Measurements from ENCODE around the gene PRIMA1. TPM values are rescaled to one million over a fixed set of nuclear protein-coding genes. Genes with fewer than 3 reads are reported as not detected.

PRIMA1 gene
- total and polyA plus RNA-seq, 10 of the 15 experiments (the other 5 are each of a cell fraction or from before 2014, with no cell fraction given) = not detected

- no peak overlapping the region for H3K4me2 ChIP-seq (ENCODE audit: control insufficient read depth, insufficient read depth)
- ChIA-PET SMC1A (ENCODE audit: uncharacterized antibody, unreplicated experiment) (no interaction called here), RAD21 (ENCODE audit: unreplicated experiment) (no interaction called here), POLR2A (no interaction called here), CTCF (no interaction called here)
- H3K4me3 ChIP-seq = no peak overlapping the region
- no peaks in the 10 kb centered on the region for H3K4me1 ChIP-seq (ENCODE audit: control insufficient read depth, insufficient read depth, low read length)
- H3K9ac ChIP-seq (ENCODE audit: control insufficient read depth, insufficient read depth, low read length) = no peak overlapping the region
- no peaks in the 10 kb centered on the region for H3K79me2 ChIP-seq (ENCODE audit: control insufficient read depth, insufficient read depth, low read length)
- in situ Hi-C loops (cut with MboI) = no loop called here
- 54% methylated on average over 4 of the region's 4 CpGs for WGBS (ENCODE audit: insufficient coverage, insufficient replicate concordance, low lambda C conversion rate, missing lambda C conversion rate)
- no peaks in the 10 kb centered on the region for H3K36me3 ChIP-seq (ENCODE audit: control insufficient read depth in 2 of 2, insufficient read depth in 2 of 2, low read length in 1 of 2)
- BruUV-seq (replicated peaks) = no TSS peak
- no peak overlapping the region for H3K27ac ChIP-seq (ENCODE audit: control insufficient read depth, insufficient read depth)
- DNase-seq (ENCODE audit: low read depth, low spot score) (no peak), ATAC-seq (no peak), FAIRE-seq (no peak)
- H4K20me1 ChIP-seq (ENCODE audit: control insufficient read depth, insufficient read depth) = no peaks in the 10 kb centered on the region
- intact Hi-C loops (cut with micrococcal nuclease; ENCODE audit: unreplicated experiment) = no loop called here
- H3K27me3 ChIP-seq (replicated peaks in 1 of 2; ENCODE audit: control insufficient read depth in 2 of 2, insufficient read depth in 2 of 2, low read length in 1 of 2) = no peaks in the 10 kb centered on the region
- H3K9me3 ChIP-seq (replicated peaks; ENCODE audit: control insufficient read depth, insufficient read depth, low read length) = no peaks in the 10 kb centered on the region; the same call in 1 of the 3 replicates
- TF ChIP-seq SMAD5 (IDR thresholded peaks at IDR 0.05; ENCODE audit: low read depth) = no peak
- no peak overlapping the region for H2AFZ ChIP-seq (ENCODE audit: control insufficient read depth, low read depth, low read length)
Observed at GRCh38 chr14:93669632-93670031, 118.7 kb downstream of the PRIMA1 start.

Other genes with a start within 250 kb of the PRIMA1 start
- gene FAM181A, start 138.9 kb upstream of the PRIMA1 start, total RNA-seq (2014; rRNA removed) = not detected in 2 replicates
- gene FAM181A, start 138.9 kb upstream of the PRIMA1 start, total RNA-seq (2014; rRNA removed; fragmentation: Illumina TruSeq; extraction: Trizol) = not detected in 2 replicates
- gene FAM181A, start 138.9 kb upstream of the PRIMA1 start, total RNA-seq (2021) = not detected in 2 replicates
- not detected in 2 replicates for gene FAM181A, start 138.9 kb upstream of the PRIMA1 start, polyA plus RNA-seq (2011; rRNA removed)
- not detected in 2 replicates for gene FAM181A, start 138.9 kb upstream of the PRIMA1 start, polyA plus RNA-seq (2014; fragmentation: Illumina TruSeq; extraction: Trizol)
- gene FAM181A, start 138.9 kb upstream of the PRIMA1 start, polyA plus RNA-seq (2014; fragmentation: Nextera tagmentation; extraction: Ambion mirVana) = not detected
- not detected in 2 replicates for gene FAM181A, start 138.9 kb upstream of the PRIMA1 start, polyA plus RNA-seq (2014; rRNA removed)
- gene FAM181A, start 138.9 kb upstream of the PRIMA1 start, polyA plus RNA-seq (2016; fragmentation: Nextera tagmentation; extraction: Ambion mirVana) = not detected
- 46.4 and 53.5 TPM in 2 replicates for gene ASB2, start 188.1 kb upstream of the PRIMA1 start, total RNA-seq (2014; rRNA removed)
- 21.5 and 26.9 TPM in 2 replicates for gene ASB2, start 188.1 kb upstream of the PRIMA1 start, total RNA-seq (2014; rRNA removed; fragmentation: Illumina TruSeq; extraction: Trizol)
- gene ASB2, start 188.1 kb upstream of the PRIMA1 start, total RNA-seq (2021) = 40.0 and 40.4 TPM in 2 replicates
- gene ASB2, start 188.1 kb upstream of the PRIMA1 start, polyA plus RNA-seq (2011; rRNA removed) = 8.5 and 16.9 TPM in 2 replicates
- gene ASB2, start 188.1 kb upstream of the PRIMA1 start, polyA plus RNA-seq (2014; fragmentation: Illumina TruSeq; extraction: Trizol) = 12.3 and 21.9 TPM in 2 replicates
- gene ASB2, start 188.1 kb upstream of the PRIMA1 start, polyA plus RNA-seq (2014; fragmentation: Nextera tagmentation; extraction: Ambion mirVana) = 1 to 10 TPM; 3.0 to 7.4 TPM
- gene ASB2, start 188.1 kb upstream of the PRIMA1 start, polyA plus RNA-seq (2014; rRNA removed) = 50.0 and 54.5 TPM in 2 replicates
- gene ASB2, start 188.1 kb upstream of the PRIMA1 start, polyA plus RNA-seq (2016; fragmentation: Nextera tagmentation; extraction: Ambion mirVana) = 10 to 100 TPM; 51.7 to 54.8 TPM
- gene CCDC197, start 208.8 kb upstream of the PRIMA1 start, total RNA-seq (2014; rRNA removed) = not detected in 2 replicates
- not detected in 2 replicates for gene CCDC197, start 208.8 kb upstream of the PRIMA1 start, total RNA-seq (2014; rRNA removed; fragmentation: Illumina TruSeq; extraction: Trizol)
- gene CCDC197, start 208.8 kb upstream of the PRIMA1 start, total RNA-seq (2021) = not detected in 2 replicates
- gene CCDC197, start 208.8 kb upstream of the PRIMA1 start, polyA plus RNA-seq (2011; rRNA removed) = 0.12 and 0.16 TPM in 2 replicates
- not detected in 2 replicates for gene CCDC197, start 208.8 kb upstream of the PRIMA1 start, polyA plus RNA-seq (2014; fragmentation: Illumina TruSeq; extraction: Trizol)
- gene CCDC197, start 208.8 kb upstream of the PRIMA1 start, polyA plus RNA-seq (2014; fragmentation: Nextera tagmentation; extraction: Ambion mirVana) = not detected
- not detected in 2 replicates for gene CCDC197, start 208.8 kb upstream of the PRIMA1 start, polyA plus RNA-seq (2014; rRNA removed)
- not detected for gene CCDC197, start 208.8 kb upstream of the PRIMA1 start, polyA plus RNA-seq (2016; fragmentation: Nextera tagmentation; extraction: Ambion mirVana)
- gene OTUB2, start 237.9 kb upstream of the PRIMA1 start, total RNA-seq (2014; rRNA removed) = 0.49 and 0.56 TPM in 2 replicates
- gene OTUB2, start 237.9 kb upstream of the PRIMA1 start, total RNA-seq (2014; rRNA removed; fragmentation: Illumina TruSeq; extraction: Trizol) = 0.40 and 0.46 TPM in 2 replicates
- gene OTUB2, start 237.9 kb upstream of the PRIMA1 start, total RNA-seq (2021) = 0.46 and 0.77 TPM in 2 replicates
- gene OTUB2, start 237.9 kb upstream of the PRIMA1 start, polyA plus RNA-seq (2011; rRNA removed) = 0.36 and 0.48 TPM in 2 replicates
- gene OTUB2, start 237.9 kb upstream of the PRIMA1 start, polyA plus RNA-seq (2014; fragmentation: Illumina TruSeq; extraction: Trizol) = 0.41 and 0.47 TPM in 2 replicates
- gene OTUB2, start 237.9 kb upstream of the PRIMA1 start, polyA plus RNA-seq (2014; fragmentation: Nextera tagmentation; extraction: Ambion mirVana) = under 1 TPM; 0.05 to 0.18 TPM
- gene OTUB2, start 237.9 kb upstream of the PRIMA1 start, polyA plus RNA-seq (2014; rRNA removed) = 0.26 and 0.49 TPM in 2 replicates
- gene OTUB2, start 237.9 kb upstream of the PRIMA1 start, polyA plus RNA-seq (2016; fragmentation: Nextera tagmentation; extraction: Ambion mirVana) = under 1 TPM; 0.25 to 0.82 TPM

Data from GM12878 (cell line).